Neural progenitor cell (in vitro differentiated cells): ENCODE results near the gene TMEM53. TPM values are rescaled to one million over a fixed set of nuclear protein-coding genes. Genes with fewer than 3 reads are reported as not detected.

Experiments used
- DNase-seq: peaks from one replicate; pipeline ENCODE4 v3.0.0-alpha.2; 2016; ENCODE audit warnings: low spot score
- H2AFZ ChIP-seq: fragments of 200-600 bp; sonication (generic); replicated peaks from 2 replicates; pipeline ENCODE4 v1.6.1; 2016; ENCODE audit warnings: antibody characterized with exemption
- H3F3A ChIP-seq: fragments of 200-600 bp; sonication (generic); 2 replicates; pipeline ENCODE4 v1.6.1; 2016; ENCODE audit warnings: antibody characterized with exemption, low read depth
- H3K27ac ChIP-seq: fragments of 200-600 bp; sonication (generic); 2 replicates; pipeline ENCODE4 v1.5.1; 2016; ENCODE audit warnings: mild to moderate bottlenecking
- H3K27me3 ChIP-seq: fragments of 200-600 bp; sonication (generic); 2 replicates; pipeline ENCODE4 v1.6.1; 2016; ENCODE audit warnings: mild to moderate bottlenecking, moderate library complexity
- H3K36me3 ChIP-seq: fragments of 200-600 bp; sonication (generic); 2 replicates; pipeline ENCODE4 v1.5.1; 2016
- H3K4me1 ChIP-seq: fragments of 200-600 bp; sonication (generic); 2 replicates; pipeline ENCODE4 v1.6.1; 2016; ENCODE audit warnings: mixed run types
- H3K4me2 ChIP-seq: fragments of 200-600 bp; sonication (generic); 2 replicates; pipeline ENCODE4 v1.6.1; 2016
- H3K4me3 ChIP-seq: fragments of 200-600 bp; sonication (generic); 2 replicates; pipeline ENCODE4 v1.5.1; 2016
- H3K79me2 ChIP-seq: fragments of 200-600 bp; sonication (generic); 2 replicates; pipeline ENCODE4 v1.6.1; 2016; ENCODE audit warnings: low read depth
- H3K9ac ChIP-seq: fragments of 200-600 bp; sonication (generic); 2 replicates; pipeline ENCODE4 v1.6.1; 2016
- H3K9me3 ChIP-seq: fragments of 200-600 bp; sonication (generic); 2 replicates; pipeline ENCODE4 v1.5.1; 2016; ENCODE audit warnings: low read depth
- H4K20me1 ChIP-seq: fragments of 200-600 bp; sonication (generic); 2 replicates; pipeline ENCODE4 v1.6.1; 2016; ENCODE audit warnings: low read depth
- H3K27ac Mint-ChIP-seq: 3 replicates; pipeline ENCODE4 v1.8.0; 2021; ENCODE audit warnings: mixed read lengths
- H3K27me3 Mint-ChIP-seq: 2 replicates; pipeline ENCODE4 v1.8.0; 2022; ENCODE audit warnings: low read depth, mild to moderate bottlenecking, inconsistent platforms, moderate library complexity, mixed read lengths; ENCODE audit not compliant: insufficient read depth
- H3K36me3 Mint-ChIP-seq: 3 replicates; pipeline ENCODE4 v1.8.0; 2021; ENCODE audit warnings: mixed read lengths
- H3K4me1 Mint-ChIP-seq: 3 replicates; pipeline ENCODE4 v1.8.0; 2021; ENCODE audit warnings: mixed read lengths
- H3K4me3 Mint-ChIP-seq: 3 replicates; pipeline ENCODE4 v1.8.0; 2021; ENCODE audit warnings: mild to moderate bottlenecking, moderate library complexity, mixed read lengths
- H3K9me3 Mint-ChIP-seq: 3 replicates; pipeline ENCODE4 v1.8.0; 2020; ENCODE audit warnings: mixed read lengths
- EZH2 ChIP-seq: fragments of 200-600 bp; sonication (generic); IDR thresholded peaks from 2 replicates; pipeline ENCODE4 v1.6.1; 2017; ENCODE audit warnings: antibody characterized with exemption, mild to moderate bottlenecking, moderate library complexity
- EZH2phosphoT487 ChIP-seq: fragments of 200-600 bp; sonication (generic); IDR thresholded peaks from 2 replicates; pipeline ENCODE4 v1.6.1; 2017; ENCODE audit warnings: antibody characterized with exemption
- total RNA-seq: library from RNA; depleted of rRNA; stranded (reverse); fragments of >200 nt; gene quantifications from 2 replicates; pipeline ENCODE4 v1.2.3, GENCODE V29; 2015; ENCODE audit warnings: low replicate concordance
- TF ChIP-seq, protein P1 (sequence below): fragments of 200-600 bp; sonication (generic); IDR thresholded peaks from 2 replicates; pipeline ENCODE4 v1.5.1; 2017; ENCODE audit warnings: antibody characterized with exemption, mild to moderate bottlenecking

Gene TMEM53
- total RNA-seq, 1 donor from 2014 or later, result 5.0 TPM

GRCh38 chr1:44718091-44718490, 43.8 kb upstream of the TMEM53 start:
- Histone ChIP-seq H3K4me1 (no peaks in the 10 kb centered on the region), H2AFZ (no peak overlapping the region), H3K9ac (no peak overlapping the region), H4K20me1 (no peaks in the 10 kb centered on the region), H3K4me2 (no peak overlapping the region), H3K79me2 (no peaks in the 10 kb centered on the region), H3K4me3 (no peak overlapping the region), H3K27me3 (no peaks in the 10 kb centered on the region), H3K27ac (no peak overlapping the region), H3K36me3 (no peaks in the 10 kb centered on the region), H3K9me3 (no peaks in the 10 kb centered on the region), H3F3A (peaks cover 8% of the 10 kb centered on the region)
- H3K4me1 Mint-ChIP-seq, result peaks cover 3% of the 10 kb centered on the region
- H3K27ac Mint-ChIP-seq, result no peak overlapping the region
- no peaks in the 10 kb centered on the region for H3K27me3 Mint-ChIP-seq
- no peaks in the 10 kb centered on the region for H3K36me3 Mint-ChIP-seq
- DNase-seq, result no peak
- no peaks in the 10 kb centered on the region for H3K9me3 Mint-ChIP-seq
- TF ChIP-seq EZH2phosphoT487 (no peak), EZH2 (no peak)
- TF ChIP-seq, protein P1, sequence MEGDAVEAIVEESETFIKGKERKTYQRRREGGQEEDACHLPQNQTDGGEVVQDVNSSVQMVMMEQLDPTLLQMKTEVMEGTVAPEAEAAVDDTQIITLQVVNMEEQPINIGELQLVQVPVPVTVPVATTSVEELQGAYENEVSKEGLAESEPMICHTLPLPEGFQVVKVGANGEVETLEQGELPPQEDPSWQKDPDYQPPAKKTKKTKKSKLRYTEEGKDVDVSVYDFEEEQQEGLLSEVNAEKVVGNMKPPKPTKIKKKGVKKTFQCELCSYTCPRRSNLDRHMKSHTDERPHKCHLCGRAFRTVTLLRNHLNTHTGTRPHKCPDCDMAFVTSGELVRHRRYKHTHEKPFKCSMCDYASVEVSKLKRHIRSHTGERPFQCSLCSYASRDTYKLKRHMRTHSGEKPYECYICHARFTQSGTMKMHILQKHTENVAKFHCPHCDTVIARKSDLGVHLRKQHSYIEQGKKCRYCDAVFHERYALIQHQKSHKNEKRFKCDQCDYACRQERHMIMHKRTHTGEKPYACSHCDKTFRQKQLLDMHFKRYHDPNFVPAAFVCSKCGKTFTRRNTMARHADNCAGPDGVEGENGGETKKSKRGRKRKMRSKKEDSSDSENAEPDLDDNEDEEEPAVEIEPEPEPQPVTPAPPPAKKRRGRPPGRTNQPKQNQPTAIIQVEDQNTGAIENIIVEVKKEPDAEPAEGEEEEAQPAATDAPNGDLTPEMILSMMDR, result no peak
- H3K4me3 Mint-ChIP-seq, result no peak overlapping the region

GRCh38 chr1:44717653-44718052, 43.4 kb upstream of the TMEM53 start:
- H4K20me1 ChIP-seq, result no peaks in the 10 kb centered on the region
- no peak for TF ChIP-seq EZH2
- TF ChIP-seq, protein P1, result no peak
- H3K36me3 ChIP-seq, result no peaks in the 10 kb centered on the region
- no peaks in the 10 kb centered on the region for H3K9me3 Mint-ChIP-seq
- peaks cover 8% of the 10 kb centered on the region for H3F3A ChIP-seq
- H3K79me2 ChIP-seq, result no peaks in the 10 kb centered on the region
- no peaks in the 10 kb centered on the region for H3K27me3 Mint-ChIP-seq
- H3K4me2 ChIP-seq, result no peak overlapping the region
- H3K27ac ChIP-seq, result no peak overlapping the region
- no peaks in the 10 kb centered on the region for H3K4me1 ChIP-seq
- H3K27ac Mint-ChIP-seq, result no peak overlapping the region
- H3K4me3 ChIP-seq, result no peak overlapping the region
- H3K4me1 Mint-ChIP-seq, result peaks cover 3% of the 10 kb centered on the region
- H3K9me3 ChIP-seq, result no peaks in the 10 kb centered on the region
- no peak for DNase-seq
- H2AFZ ChIP-seq, result no peak overlapping the region
- H3K9ac ChIP-seq, result no peak overlapping the region
- H3K36me3 Mint-ChIP-seq, result no peaks in the 10 kb centered on the region
- H3K4me3 Mint-ChIP-seq, result no peak overlapping the region
- no peaks in the 10 kb centered on the region for H3K27me3 ChIP-seq

DNA sequence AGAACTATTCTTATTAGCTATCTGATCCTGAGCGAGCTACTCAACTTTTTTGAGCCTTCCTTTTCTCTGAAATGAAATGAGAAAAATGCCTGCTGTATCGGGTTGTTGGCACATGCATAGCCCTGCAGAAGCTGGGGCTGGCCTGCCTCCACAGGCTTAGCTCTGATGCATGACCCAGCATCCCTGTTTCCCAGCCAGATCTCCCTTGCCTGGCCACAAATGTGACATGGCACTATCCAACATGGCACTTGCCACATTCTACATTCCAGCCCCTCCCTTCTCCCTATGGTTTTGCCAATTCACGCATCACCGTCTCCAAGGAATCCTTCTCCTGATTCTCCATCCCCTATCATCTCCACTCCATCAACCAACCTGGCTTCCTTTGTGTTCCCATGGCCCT, 42.9 kb upstream of the TMEM53 start:
- no peaks in the 10 kb centered on the region for H3K27me3 ChIP-seq
- Mint-ChIP-seq H3K36me3 (no peaks in the 10 kb centered on the region), H3K27ac (peak overlapping the region; percentile 77), H3K4me3 (no peak overlapping the region), H3K9me3 (no peaks in the 10 kb centered on the region), H3K27me3 (no peaks in the 10 kb centered on the region), H3K4me1 (peaks cover 3% of the 10 kb centered on the region)
- H3K4me2 ChIP-seq, result no peak overlapping the region
- H3K4me1 ChIP-seq, result no peaks in the 10 kb centered on the region
- peaks cover 8% of the 10 kb centered on the region for H3F3A ChIP-seq
- H3K27ac ChIP-seq, result no peak overlapping the region
- H3K9ac ChIP-seq, result no peak overlapping the region
- H3K9me3 ChIP-seq, result no peaks in the 10 kb centered on the region
- H3K36me3 ChIP-seq, result no peaks in the 10 kb centered on the region
- no peak for DNase-seq
- no peak overlapping the region for H3K4me3 ChIP-seq
- TF ChIP-seq, protein P1, result no peak
- TF ChIP-seq EZH2phosphoT487 (no peak), EZH2 (no peak)
- no peaks in the 10 kb centered on the region for H4K20me1 ChIP-seq
- no peak overlapping the region for H2AFZ ChIP-seq
- H3K79me2 ChIP-seq, result no peaks in the 10 kb centered on the region
